SK-N-DZ (cell line): ENCODE results near the gene DHX15. TPM values are rescaled to one million over a fixed set of nuclear protein-coding genes. Genes with fewer than 3 reads are reported as not detected.

Source experiments
- DNase-seq: peaks from one replicate; pipeline ENCODE4 v3.0.0-alpha.2; 2015; ENCODE audit warnings: low spot score
- polyA plus RNA-seq, 2 experiments: library from polyadenylated mRNA; depleted of rRNA; stranded (reverse); fragments of >200 nt; gene quantifications; 2 replicates each; pipeline ENCODE4 v1.2.3, GENCODE V29; 2014

Gene DHX15
- 177 and 185 TPM in 2 replicates for polyA plus RNA-seq (2014; cell fraction: cytosol; rRNA removed)
- polyA plus RNA-seq (2014; cell fraction: nucleus; rRNA removed) = 333 and 336 TPM in 2 replicates

GRCh38 chr4:24584211-24584850, at the start of gene DHX15:
DHX15 (minus strand) TSS chr4:24584554; CDS start chr4:24584393, 161 bp downstream.
- DNase-seq = peak; percentile 93

DNA sequence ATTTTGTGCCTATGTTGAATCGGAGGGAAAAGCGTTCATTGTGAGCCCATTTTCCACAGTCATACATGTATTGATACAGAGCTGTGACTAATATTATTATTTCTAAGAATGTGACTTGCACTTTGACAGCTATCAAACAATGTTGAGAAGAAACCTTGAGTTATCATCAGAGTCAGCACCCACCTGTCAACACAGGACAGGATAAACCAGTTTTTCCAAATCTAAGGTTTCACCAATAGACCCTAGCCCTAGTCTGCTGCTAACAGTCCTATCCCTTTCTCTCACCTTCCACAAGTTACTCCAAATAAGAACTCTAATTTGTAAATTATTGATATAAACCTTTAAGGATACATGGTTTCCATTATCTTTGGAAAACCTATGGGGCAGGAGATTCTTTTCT, 47.7 kb upstream of the DHX15 start:
- DNase-seq = no peak

DNA sequence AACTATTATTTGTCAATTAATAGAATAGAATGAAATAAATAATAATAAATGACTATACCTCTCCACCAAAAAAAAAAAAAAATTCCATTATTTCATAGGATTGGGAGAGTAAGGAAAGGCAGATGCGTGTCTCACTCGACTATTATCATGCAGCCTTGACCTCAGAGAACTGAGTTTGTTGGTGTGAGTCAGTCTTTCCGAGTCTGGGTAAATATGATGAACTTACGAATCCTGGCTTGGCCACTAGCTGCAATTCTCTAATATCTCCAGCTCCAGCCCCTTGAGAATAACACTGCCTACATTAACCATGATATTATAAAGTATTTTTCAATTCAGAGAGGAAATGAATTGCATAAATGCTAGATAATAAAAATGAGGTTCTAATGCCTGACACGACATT, 46.6 kb upstream of the DHX15 start:
- DNase-seq = no peak

DNA sequence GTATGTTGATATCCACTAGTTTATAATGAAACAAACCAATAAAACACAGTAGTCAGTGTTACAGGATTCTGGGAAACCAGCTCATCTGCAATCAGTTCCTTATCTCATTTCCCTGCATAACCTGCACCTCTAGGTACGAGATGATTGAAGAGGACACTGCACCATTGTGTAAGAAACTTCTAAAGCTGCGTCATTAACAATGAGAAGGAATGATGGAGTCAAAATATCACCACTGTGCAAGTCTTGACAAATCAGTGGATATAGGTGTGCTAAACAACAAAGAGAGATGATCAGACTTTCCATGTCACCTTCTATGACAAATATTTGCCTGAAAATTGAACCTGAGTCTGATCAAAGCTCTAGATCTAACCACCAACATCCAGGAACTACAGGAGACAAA, 40.7 kb upstream of the DHX15 start:
- no peak for DNase-seq

- no peak for DNase-seq
Observed at GRCh38 chr4:24624381-24624780, 40.0 kb upstream of the DHX15 start.

DNA sequence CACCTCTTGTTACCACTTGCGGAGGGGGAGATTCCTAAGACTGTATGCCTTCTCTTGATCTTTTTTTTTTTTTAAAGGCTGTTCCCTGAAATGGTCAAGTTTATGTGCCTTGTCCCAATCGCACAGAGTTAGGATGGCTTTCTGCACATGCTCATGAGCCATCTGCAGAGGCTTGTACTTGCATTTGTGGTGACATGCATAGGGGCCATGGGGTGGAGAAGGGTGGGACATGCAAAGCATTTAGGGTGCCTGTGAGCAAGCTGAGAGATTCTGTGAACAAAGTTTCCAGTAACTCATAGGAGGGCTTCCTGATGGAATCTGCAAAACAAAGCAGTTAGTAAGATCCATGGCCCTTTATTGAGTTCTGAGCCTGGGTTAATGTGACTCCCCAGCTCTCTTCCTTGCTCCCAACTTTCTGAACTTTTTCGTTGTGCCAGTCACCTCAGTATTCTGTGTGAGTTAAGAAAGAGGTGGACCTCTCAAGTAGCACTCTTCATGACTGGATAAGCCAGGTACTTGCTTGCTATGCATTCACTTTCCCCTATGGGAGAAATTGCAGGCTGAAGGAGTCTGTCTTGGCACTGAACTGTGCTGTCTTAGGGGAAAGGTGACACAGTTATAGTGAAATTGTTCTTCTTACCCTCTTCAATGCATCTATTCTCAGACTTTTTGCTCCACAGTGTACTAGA, 37.9 kb upstream of the DHX15 start:
- DNase-seq = no peak

DNA sequence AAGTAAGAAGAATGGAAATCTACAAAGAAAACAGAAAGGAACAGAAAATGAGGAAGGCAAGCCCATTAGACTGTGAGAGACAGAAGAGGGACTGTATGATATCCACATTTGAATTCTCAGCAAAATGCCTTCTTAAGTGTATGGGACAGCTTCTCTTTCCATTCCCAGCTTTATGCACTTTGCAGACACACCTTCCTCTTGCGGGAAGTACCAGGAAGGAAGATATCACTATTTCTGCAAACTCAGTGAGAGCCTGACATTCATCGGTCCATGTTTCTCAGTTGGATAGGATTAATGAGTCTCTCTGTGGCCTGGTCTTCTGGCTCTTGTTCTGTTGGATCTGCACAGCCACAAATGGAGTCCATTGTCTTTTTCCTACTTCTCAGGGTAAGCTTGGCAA, 31.6 kb upstream of the DHX15 start:
- DNase-seq = no peak

GRCh38 chr4:24614881-24615280, 30.5 kb upstream of the DHX15 start:
- no peak for DNase-seq

DNA sequence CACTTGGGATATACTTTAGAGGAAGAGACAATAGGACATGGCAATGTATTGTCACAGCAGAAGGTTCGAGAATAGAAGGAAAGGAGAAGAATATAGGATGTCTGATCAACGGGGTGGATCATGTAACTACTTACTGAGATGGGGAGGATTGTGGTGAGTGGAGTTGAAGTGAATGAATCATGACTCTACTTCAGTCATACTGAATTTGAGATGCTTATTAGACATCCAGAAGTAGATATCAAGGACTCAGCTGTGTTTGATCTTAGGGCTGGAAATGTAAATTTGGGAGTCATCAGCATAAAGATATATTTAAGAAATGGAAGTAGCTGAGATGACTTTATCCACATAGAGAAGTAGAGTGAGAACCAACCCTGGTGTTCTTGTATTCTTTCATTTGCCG, 29.1 kb upstream of the DHX15 start:
- DNase-seq = no peak

DNA sequence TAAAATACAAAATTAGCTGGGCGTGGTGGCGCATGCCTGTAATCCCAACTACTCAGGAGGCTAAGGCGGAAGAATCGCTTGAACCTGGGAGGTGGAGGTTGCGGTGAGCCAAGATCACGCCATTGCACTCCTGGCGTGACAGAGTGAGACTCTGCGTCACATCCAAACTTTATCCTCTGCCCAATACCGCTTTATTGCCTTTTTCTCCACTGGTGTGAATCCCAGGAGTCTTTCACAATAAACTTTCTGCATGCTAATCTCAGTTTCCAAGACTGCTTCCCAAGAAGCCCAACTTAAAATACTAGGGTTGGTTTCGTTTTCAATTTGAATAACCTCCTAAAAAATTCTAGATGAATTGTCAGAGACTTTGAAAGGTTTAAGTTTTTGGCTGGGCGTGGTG, 27.2 kb upstream of the DHX15 start:
- no peak for DNase-seq

GRCh38 chr4:24607334-24607733, 23.0 kb upstream of the DHX15 start:
- DNase-seq = no peak

GRCh38 chr4:24605216-24605615, 20.9 kb upstream of the DHX15 start:
- DNase-seq = no peak

- DNase-seq = no peak
Observed at GRCh38 chr4:24604558-24605214, 20.3 kb upstream of the DHX15 start.

DNA sequence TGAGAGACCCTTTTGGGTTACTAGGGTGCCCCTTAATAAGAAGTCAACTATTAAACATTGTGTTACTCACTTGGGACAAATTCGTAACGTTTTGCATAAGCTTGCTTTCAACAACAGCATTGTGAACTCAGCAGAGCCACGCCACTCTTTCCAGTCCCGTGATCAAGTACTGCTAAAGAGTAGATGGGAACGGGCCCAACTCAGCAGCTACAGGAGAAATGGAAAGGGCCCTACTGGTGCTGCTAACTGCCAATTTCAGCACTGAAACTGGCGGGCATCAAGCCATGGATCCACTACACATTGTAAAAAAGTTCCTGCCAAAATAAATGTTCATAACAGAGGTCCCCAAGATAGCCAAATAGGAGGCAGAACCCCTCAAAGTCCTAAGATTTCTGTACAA, 19.0 kb upstream of the DHX15 start:
- no peak for DNase-seq

DNA sequence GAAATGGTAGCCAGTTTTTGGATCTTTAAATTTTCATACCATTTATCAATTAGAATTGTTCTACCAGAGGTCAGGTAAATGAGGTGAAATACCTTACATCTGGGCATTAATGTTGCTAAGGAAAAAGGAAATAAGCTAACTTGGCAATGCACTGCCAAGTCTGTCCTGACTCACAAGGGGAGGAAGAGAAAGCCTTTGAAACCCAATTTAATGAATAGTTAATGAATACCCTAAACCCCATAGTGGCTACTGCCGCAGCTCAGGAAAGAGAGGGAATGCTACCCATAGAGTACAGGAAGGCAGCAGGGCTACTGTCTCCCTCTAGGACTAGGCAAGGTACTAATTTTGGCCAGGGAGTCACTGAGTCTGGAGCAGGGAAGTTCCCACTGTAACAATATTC, 16.8 kb upstream of the DHX15 start:
- no peak for DNase-seq

DNA sequence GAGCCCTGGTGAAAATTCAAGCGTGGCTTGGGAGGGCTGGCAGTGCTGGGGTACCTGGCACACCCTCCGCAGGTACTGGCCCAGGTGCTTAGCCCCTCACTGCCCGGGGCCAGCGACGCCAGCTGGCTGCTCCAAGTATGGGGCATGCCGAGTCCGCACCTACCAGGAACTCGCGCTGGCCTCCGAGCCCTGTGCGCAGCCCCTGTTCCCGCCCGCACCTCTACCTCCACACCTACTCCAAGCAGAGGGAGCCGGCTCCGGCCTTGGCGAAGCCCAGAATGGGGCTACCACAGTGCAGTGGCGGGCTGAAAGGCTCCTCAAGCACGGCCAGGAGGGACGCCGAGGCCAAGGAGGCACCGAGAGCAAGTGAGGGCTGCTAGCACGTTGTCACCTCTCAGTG, 14.9 kb upstream of the DHX15 start:
- no peak for DNase-seq

DNA sequence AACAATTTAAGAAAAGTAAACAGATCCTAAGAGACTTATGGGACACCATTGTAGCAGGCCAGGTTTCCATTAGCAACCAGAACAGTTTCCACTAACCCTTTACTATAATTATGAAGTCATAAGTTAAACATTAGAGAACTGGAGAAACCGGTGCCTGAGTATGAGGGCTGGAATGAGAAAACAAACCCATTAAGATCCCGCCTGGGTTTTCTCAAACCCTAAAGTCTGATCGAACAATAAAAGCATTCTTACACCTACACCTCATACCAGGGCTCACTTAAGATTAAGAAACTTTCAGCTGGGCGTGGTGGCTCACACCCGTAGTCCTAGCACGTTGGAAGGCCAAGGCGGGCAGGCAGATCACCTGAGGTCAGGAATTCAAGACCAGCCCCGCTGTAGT, 13.7 kb upstream of the DHX15 start:
- DNase-seq = no peak

DNA sequence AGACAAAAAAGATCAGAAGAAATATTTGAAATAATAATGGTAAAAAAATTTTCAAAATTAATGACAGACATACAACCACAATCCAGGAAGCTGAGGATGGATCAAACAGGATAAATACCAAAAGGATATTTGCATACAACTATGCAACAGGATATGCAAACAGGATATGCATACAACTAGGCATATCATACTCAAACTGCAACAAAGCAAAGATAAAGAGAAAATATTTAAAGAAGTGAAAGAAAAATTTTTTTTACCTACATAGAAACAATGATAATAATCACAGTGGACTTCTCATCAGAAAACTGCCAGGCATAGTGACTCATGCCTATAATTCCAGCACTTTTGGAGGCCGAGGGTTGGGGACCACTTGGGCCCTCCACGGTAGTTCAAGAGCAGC, 11.3 kb upstream of the DHX15 start:
- no peak for DNase-seq

GRCh38 chr4:24594887-24595286, 10.5 kb upstream of the DHX15 start:
- no peak for DNase-seq

GRCh38 chr4:24589448-24589847, 5.1 kb upstream of the DHX15 start:
- no peak for DNase-seq

DNA sequence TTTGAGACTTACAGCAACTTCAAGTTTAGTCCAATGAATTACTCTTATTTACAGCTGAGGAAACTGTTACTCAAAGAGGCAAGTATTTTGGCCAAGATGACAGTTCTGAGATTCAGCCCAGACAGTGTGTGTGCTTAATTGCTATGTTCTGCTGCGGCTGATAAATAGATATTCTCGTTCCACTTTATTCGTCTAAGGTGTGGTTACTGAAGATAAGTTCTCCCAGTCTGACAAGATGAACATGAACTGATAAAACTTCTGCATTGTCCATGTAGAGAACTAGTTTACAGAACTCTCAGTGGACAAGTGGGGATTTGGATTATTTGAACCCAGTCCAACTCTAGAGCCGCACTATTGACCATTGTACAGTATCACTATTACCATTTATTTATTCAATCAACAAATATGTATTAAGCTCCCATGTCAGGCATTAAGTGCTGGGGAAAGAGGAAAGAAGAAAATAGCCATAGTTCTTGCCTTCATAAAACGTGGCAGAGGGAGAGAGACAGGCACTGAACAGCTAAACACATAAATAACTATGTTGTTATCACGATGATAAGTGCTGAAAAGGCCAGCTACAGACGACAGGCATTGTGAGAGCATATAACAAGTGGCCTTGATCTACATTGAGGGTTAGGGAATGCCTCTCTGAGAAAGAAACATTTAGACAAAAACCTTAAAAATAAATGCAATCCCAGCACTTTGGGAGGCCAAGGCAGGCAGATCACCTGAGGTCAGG, 4.0 kb upstream of the DHX15 start:
- no peak for DNase-seq
